IPS-18a (cell line): ENCODE data around the gene ARG1.

ENCODE experiments used
- H3K27ac ChIP-seq: one replicate; pipeline ENCODE4 v1.5.1; 2013; ENCODE audit warnings: low read length
- H3K27me3 ChIP-seq: one replicate; pipeline ENCODE4 v1.6.1; 2013; ENCODE audit warnings: mild to moderate bottlenecking, low read length; ENCODE audit not compliant: control insufficient read depth, insufficient read depth
- H3K36me3 ChIP-seq: one replicate; pipeline ENCODE4 v1.6.1; 2013; ENCODE audit warnings: low read depth, low read length; ENCODE audit not compliant: control insufficient read depth
- H3K4me1 ChIP-seq: one replicate; pipeline ENCODE4 v1.6.1; 2013; ENCODE audit warnings: low read depth, low read length; ENCODE audit not compliant: control insufficient read depth
- H3K4me3 ChIP-seq: one replicate; pipeline ENCODE4 v1.5.1; 2013; ENCODE audit warnings: low read length
- H3K9ac ChIP-seq: one replicate; pipeline ENCODE4 v1.6.1; 2013; ENCODE audit warnings: mild to moderate bottlenecking, low read length, moderate library complexity
- H3K9me3 ChIP-seq: one replicate; pipeline ENCODE4 v1.6.1; 2013; ENCODE audit warnings: low read depth, low read length; ENCODE audit not compliant: control insufficient read depth

The ARG1 gene

DNA sequence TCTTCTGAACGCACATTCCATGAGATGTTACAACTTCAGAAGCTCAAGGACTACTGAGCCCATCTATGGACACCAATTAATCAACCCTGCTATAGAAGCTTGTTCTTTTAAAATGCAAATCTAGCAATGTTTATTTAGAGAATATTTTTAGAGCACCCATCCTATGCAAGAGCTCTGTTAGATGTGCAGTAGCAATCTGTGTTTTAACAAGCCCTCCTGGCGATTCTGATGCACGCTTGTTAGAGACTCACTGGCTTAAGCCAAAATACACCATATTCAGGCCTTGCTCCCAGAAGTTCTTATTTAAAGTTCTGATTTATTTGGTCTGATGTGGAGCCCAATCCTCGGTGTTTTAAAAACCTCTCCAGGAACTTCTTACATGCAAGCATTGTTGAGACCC, 21.1 kb upstream of the ARG1 start:
- Histone ChIP-seq H3K4me3 (no peak overlapping the region), H3K9ac (no peak overlapping the region), H3K9me3 (no peaks in the 10 kb centered on the region), H3K27ac (no peak overlapping the region), H3K4me1 (no peaks in the 10 kb centered on the region), H3K36me3 (no peaks in the 10 kb centered on the region), H3K27me3 (no peaks in the 10 kb centered on the region)

DNA sequence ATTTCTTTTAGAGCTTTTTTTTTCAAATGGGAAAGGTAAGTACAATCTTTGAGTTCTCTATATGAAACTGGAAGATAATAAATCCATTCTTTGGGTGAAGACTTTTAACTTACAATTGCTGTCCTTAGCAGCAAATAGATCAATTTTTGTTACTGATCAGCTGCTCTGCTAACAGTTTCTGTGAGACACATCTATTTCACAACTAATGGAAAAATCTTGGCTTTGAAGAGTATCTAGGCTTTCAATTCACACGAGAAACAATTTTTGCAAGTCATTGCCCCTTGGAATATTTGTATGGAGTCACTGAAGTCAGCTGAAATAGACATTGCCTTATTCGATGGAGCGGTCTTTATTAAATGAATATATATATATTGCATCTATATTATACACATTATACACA, 20.5 kb upstream of the ARG1 start:
- Histone ChIP-seq H3K27me3 (no peaks in the 10 kb centered on the region), H3K9me3 (no peaks in the 10 kb centered on the region), H3K4me1 (no peaks in the 10 kb centered on the region), H3K36me3 (no peaks in the 10 kb centered on the region), H3K9ac (no peak overlapping the region), H3K27ac (no peak overlapping the region), H3K4me3 (no peak overlapping the region)

DNA sequence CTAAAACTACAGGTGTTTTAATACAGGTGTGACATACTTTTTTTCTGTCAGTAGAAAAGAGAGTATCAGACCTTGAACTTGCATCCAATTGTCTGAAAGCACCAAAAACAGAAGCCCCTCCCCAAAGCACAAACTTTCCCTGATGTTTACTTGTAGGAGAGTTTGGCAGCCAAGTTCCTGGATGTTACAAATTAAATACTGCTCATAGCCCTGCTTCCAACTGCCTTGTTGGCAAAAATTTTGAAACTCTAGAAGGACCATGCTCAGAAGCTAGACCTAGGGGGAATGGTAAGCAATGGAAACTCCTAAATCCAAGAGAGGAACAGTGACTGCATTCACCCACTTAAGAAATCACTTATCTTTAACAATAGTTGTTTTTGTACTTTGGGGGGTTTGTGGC, 17.0 kb upstream of the ARG1 start:
- no peak overlapping the region for H3K4me3 ChIP-seq
- H3K27me3 ChIP-seq, result no peaks in the 10 kb centered on the region
- H3K9me3 ChIP-seq, result no peaks in the 10 kb centered on the region
- no peak overlapping the region for H3K9ac ChIP-seq
- no peak overlapping the region for H3K27ac ChIP-seq
- H3K36me3 ChIP-seq, result no peaks in the 10 kb centered on the region
- H3K4me1 ChIP-seq, result no peaks in the 10 kb centered on the region

DNA sequence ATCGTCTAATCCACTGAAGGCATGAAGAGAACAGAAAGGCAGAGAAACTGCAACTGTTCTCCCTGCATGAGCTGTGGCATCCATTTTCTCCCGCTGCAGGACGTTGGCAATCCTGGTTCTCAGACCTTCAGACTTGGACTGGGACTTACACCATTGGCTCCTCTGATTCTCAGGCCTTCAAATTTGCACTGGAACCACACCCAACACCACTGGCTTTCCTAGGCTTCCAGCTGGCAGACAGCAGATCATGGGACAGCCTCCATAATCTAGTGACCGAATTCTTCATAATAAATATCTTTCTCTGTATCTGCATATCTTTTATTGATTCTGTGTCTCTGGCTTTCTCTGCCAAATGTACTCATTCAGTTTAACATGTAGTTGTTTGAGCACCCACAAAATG, 14.1 kb upstream of the ARG1 start:
- Histone ChIP-seq H3K27ac (no peak overlapping the region), H3K4me1 (no peaks in the 10 kb centered on the region), H3K9me3 (no peaks in the 10 kb centered on the region), H3K36me3 (no peaks in the 10 kb centered on the region), H3K27me3 (no peaks in the 10 kb centered on the region), H3K9ac (no peak overlapping the region), H3K4me3 (no peak overlapping the region)

DNA sequence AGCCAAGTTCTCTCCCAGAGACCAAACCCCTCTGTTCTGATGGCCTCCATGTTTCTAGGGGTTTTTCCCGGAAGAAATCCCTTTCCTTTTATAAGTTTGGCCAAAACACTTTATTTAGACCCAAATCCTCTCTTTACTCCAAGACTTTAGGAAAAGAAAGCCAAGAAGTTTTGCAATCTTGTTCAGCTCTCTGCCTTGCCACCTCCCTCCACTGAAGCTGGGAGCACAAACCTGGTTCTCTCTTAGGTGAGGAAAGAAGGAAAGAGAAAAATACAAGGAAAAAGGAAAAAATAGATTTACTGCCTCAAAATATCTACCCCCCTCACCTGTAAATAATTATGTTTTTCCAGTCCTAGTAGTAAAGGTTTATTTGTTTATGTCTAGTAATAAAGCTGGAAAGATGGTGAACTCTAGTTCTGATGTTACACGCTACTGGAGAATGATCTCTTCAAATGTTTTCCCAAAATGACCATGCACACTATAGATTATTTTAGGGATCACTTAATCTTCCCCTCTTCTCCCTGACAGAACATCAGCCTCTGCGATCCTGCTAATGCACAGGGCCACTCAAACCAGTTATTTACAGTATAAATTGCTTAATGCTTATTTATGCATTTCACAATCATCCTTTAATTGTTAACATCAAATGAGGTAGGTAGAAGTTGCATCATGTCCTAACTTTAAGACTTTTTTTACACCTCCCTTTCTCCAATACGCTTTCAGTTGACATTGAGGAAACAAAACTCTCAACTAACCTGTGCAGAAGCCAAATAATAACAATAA, 10.9 kb upstream of the ARG1 start:
- Histone ChIP-seq H3K27ac (no peak overlapping the region), H3K4me3 (no peak overlapping the region), H3K9ac (no peak overlapping the region), H3K4me1 (no peaks in the 10 kb centered on the region), H3K36me3 (no peaks in the 10 kb centered on the region), H3K27me3 (no peaks in the 10 kb centered on the region), H3K9me3 (no peaks in the 10 kb centered on the region)

DNA sequence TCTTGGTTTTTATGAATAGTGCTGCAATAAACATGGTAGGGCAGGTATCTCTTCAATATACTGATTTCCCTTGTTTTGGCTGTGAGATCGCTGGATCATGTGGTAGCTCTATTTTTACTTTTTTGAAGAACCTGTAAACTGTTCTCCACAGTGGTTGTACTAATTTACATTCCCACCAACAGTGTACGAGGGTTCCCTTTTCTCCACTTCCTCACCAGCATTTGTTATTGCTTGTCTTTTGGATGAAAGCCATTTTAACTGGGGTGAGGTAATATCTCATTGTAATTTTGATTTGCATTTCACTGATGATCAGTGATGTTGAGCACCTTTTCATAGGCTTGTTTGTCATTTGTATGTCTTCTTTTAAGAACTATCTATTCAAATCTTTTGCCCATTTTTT, 8.0 kb upstream of the ARG1 start:
- Histone ChIP-seq H3K4me1 (no peaks in the 10 kb centered on the region), H3K36me3 (no peaks in the 10 kb centered on the region), H3K9me3 (no peaks in the 10 kb centered on the region), H3K27me3 (no peaks in the 10 kb centered on the region), H3K9ac (no peak overlapping the region), H3K27ac (no peak overlapping the region), H3K4me3 (no peak overlapping the region)

DNA sequence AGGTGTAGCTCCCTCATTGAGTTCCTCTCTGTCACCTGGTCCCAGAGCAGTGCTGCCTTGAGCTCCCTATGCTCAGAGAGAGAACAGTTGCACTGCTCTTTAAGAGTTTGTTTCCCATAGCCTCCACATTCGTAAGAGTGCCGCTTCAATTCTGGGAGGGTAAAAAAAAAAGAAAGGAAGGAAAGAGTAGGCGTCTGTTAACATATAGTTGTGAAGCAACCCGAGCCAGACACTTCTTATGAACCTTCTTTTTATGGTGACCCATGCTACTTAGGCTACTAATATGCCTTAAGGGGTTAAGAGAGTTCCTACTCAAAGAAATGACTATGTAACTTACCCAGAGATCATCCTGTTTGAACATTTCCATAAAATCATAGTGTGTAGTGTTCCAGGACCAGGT, 4.3 kb upstream of the ARG1 start:
- no peaks in the 10 kb centered on the region for H3K36me3 ChIP-seq
- no peaks in the 10 kb centered on the region for H3K4me1 ChIP-seq
- H3K9me3 ChIP-seq, result no peaks in the 10 kb centered on the region
- H3K27me3 ChIP-seq, result no peaks in the 10 kb centered on the region
- H3K4me3 ChIP-seq, result no peak overlapping the region
- no peak overlapping the region for H3K9ac ChIP-seq
- no peak overlapping the region for H3K27ac ChIP-seq

DNA sequence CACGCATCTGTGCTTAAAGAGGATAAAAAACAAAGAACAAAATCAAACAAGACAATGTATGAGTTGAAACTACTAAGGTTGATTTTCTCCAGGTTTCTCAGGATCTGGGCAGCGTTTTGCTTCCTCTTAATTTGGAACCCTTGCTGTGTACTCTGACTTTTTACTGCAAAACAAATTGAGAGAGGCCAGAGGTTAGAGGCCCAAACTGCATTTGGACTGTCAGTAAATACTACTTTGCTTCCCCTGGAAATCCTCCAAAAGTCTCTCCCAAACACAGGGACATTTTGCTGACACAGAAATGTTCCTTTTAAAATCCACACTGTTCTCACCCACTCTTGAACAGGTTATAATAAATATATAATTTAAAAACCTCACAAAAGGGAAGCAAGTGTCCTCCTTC, 1.1 kb downstream of the ARG1 start:
- H3K9ac ChIP-seq, result no peak overlapping the region
- H3K36me3 ChIP-seq, result no peaks in the 10 kb centered on the region
- H3K4me1 ChIP-seq, result peaks cover 9% of the 10 kb centered on the region
- H3K27me3 ChIP-seq, result no peaks in the 10 kb centered on the region
- H3K4me3 ChIP-seq, result no peak overlapping the region
- H3K27ac ChIP-seq, result no peak overlapping the region
- H3K9me3 ChIP-seq, result no peaks in the 10 kb centered on the region

DNA sequence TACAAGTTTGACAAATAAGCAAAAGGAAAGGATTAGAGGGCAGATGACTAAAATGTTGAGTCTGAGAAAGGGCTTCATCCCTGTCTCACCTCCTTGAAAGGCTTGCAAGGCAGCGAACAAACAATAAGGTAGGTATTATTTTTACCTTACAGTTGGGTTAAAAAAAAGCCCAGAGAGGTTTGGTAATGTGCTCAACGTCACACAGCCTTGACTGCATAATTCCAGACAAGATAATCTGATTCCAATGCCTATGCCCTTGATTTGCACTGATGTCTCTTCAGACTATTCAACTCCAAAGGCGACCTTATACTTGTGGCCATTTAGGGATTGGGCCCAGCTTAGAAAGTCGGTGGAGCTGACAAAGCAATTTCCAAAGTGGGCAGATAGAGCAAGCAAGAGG, 1.7 kb downstream of the ARG1 start:
- Histone ChIP-seq H3K4me3 (no peak overlapping the region), H3K4me1 (peaks cover 9% of the 10 kb centered on the region), H3K9me3 (no peaks in the 10 kb centered on the region), H3K27ac (no peak overlapping the region), H3K9ac (no peak overlapping the region), H3K36me3 (no peaks in the 10 kb centered on the region), H3K27me3 (no peaks in the 10 kb centered on the region)

DNA sequence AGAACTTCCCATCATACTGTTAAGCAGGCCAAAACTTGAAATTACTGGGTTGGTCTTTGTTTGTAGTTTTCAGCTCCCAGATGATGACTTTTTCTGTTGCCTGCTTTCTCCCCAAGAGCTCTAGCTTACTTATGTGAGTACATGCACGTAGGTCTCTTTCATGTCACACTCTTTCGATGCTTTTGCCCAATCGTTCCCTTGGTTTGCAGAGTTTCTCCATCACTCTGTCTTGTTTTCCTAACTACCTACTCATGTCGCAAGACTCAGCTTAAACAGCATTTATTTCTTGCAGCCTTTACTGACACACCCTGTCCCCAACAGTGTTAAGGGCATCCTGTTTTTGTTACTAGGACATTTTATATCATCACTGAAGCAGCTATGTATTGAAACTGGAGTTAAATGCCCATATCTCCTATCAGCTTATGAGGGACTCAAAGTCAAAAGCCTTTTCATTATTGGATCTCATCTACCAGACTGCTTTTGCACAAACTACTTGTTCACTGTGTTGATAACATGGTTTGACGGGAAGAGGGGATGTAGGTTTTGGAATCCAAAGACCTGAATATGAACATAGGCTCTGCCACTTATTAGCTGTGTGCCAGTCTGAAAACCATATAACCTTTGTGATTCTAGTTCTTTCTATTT, 2.9 kb downstream of the ARG1 start:
- Histone ChIP-seq H3K36me3 (no peaks in the 10 kb centered on the region), H3K4me1 (peaks cover 9% of the 10 kb centered on the region), H3K9ac (no peak overlapping the region), H3K9me3 (no peaks in the 10 kb centered on the region), H3K4me3 (no peak overlapping the region), H3K27me3 (no peaks in the 10 kb centered on the region), H3K27ac (no peak overlapping the region)

DNA sequence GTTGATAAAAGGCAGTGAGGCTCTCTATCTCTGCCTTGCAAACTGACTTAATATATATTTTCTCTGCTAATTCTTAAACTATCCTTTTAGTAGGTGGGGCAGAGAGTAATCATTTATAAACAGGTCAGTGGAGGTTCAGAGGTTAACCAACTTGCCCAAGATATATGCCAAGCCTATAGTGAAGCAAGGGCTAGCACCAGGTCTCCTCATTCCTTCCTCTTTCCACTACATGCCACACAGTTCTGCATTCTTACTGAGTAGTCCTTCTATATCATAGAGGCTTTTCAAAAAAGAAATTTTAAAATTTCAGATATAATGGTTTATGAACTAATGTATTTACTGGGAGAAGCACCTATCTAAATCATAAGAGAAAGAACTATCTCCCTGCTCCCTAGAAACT, 8.5 kb downstream of the ARG1 start:
- no peaks in the 10 kb centered on the region for H3K36me3 ChIP-seq
- H3K4me1 ChIP-seq, result peaks cover 3% of the 10 kb centered on the region
- no peak overlapping the region for H3K4me3 ChIP-seq
- H3K27ac ChIP-seq, result no peak overlapping the region
- no peaks in the 10 kb centered on the region for H3K9me3 ChIP-seq
- no peak overlapping the region for H3K9ac ChIP-seq
- H3K27me3 ChIP-seq, result no peaks in the 10 kb centered on the region

DNA sequence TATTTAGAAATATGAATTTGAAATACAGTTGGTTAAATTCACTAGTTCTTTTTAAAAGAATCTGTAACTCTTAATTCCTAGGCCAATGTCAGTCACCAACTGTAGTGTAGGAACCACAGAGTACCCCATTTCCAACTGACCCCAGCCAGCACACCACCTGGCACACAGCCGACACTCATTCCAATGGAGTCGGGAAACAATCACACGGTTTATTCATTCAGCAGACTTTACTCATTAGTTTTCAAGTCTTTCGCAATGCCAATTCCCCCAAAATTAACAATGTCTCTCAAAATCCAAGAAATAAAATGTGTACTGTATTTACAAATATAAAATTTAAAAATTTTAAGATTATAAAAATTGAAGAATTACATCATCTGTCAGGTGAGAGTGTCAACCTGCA, 13.5 kb downstream of the ARG1 start:
- H3K9me3 ChIP-seq, result no peaks in the 10 kb centered on the region
- H3K4me1 ChIP-seq, result no peaks in the 10 kb centered on the region
- H3K36me3 ChIP-seq, result peaks cover 33% of the 10 kb centered on the region
- no peaks in the 10 kb centered on the region for H3K27me3 ChIP-seq
- H3K4me3 ChIP-seq, result no peak overlapping the region
- no peak overlapping the region for H3K27ac ChIP-seq
- H3K9ac ChIP-seq, result no peak overlapping the region
